A673 (cell line): ENCODE measurements around the gene NDUFB10.

Experiments used
- CTCF ChIP-seq: fragments of 300-800, 200-600 bp; sonication (generic); conservative IDR thresholded peaks from 2 replicates; pipeline ENCODE4 v1.5.1; 2017; ENCODE audit warnings: low read depth, mild to moderate bottlenecking, antibody characterized with exemption, low read length, moderate library complexity, mixed read lengths
- EZH2 ChIP-seq: fragments of 200-600 bp; sonication (generic); IDR thresholded peaks from 2 replicates; pipeline ENCODE4 v1.6.1; 2017; ENCODE audit warnings: borderline replicate concordance, low read depth, mild to moderate bottlenecking, mixed read lengths, antibody characterized with exemption, low read length; ENCODE audit not compliant: poor library complexity, severe bottlenecking

DNA sequence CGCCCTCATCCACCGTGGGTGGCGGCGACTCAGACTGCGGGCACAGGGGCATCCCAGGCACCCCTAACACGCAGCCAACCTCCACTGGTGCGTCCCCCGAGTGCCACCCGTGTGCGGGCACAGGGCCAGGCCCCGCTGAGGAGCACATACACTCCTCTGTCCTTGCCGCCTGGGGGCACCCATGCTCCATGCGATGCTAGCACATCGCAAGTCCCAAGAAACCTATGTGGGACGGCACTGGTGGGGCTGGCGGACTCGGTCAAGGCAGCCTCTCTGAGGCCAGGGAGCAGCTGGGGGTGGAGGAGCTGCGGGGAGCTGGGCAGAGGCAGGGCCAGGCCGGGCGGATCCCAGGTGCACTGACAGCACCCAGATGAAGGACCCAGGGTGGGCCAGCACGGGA is 46.3 kb downstream of the NDUFB10 start:
- TF ChIP-seq EZH2 (no peak), CTCF (peak; percentile 71)
